K562 (cell line): ENCODE data around the gene ISM1.

Experiments
- CEBPB ChIP-seq: fragments of 450-650 bp; IDR thresholded peaks from 2 replicates; pipeline ENCODE4 v1.6.1; 2016; ENCODE audit warnings: missing genetic modification characterization, missing compliant biosample characterization
- NR2F6 ChIP-seq: fragments of 450-650 bp; formaldehyde crosslinking; IDR thresholded peaks from 2 replicates; pipeline ENCODE4 v1.4.0; 2020; ENCODE audit warnings: mild to moderate bottlenecking
- POLR2A ChIP-seq: fragments of 450-650 bp; conservative IDR thresholded peaks from 2 replicates; pipeline ENCODE4 v1.6.1; 2016
- RFX5 ChIP-seq: IDR thresholded peaks from 2 replicates; pipeline ENCODE4 v1.6.1; 2011; ENCODE audit warnings: low read depth, mild to moderate bottlenecking, improper control_type of control experiment, low read length
- ZNF134 ChIP-seq: fragments of 250-450 bp; sonication (Bioruptor Pico); conservative IDR thresholded peaks from 2 replicates; pipeline ENCODE4 v1.4.0; 2020
- ZNF354B ChIP-seq: fragments of 250-450 bp; sonication (Bioruptor Pico); IDR thresholded peaks from 2 replicates; pipeline ENCODE4 v1.4.0; 2020

DNA sequence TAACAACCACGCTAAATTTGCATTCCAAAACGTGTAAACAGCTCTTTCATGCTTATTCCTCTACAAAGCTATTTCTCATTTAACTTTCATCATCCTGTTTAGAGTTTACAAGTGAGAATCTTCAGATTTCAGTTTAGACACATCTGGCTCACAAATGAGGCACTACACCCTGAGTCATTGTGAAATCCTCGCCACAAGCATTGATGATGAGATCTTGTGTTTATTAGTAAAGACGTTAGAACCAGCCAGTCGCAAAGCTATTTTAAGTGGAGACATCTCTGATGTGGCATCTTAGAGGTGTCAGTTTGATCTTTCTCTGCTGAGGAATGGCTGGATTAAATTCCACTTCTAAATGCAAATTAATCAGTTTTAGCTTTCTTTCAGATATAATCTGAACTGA, 8.3 kb upstream of the ISM1 start:
- TF ChIP-seq ZNF354B (CRISPR knock-in tag) (no peak), RFX5 (no peak), CEBPB (tag) (no peak), POLR2A (no peak), ZNF134 (CRISPR knock-in tag) (no peak), NR2F6 (CRISPR knock-in tag) (no peak)
